HG03060 (cell line): Measurements from ENCODE around the gene ZC3H4.
"Not testable (repeated sequence)": the region's sequence is repeated elsewhere in the genome, so short reads cannot be mapped to it uniquely, and the experiment has no call there.

Source experiments
- ATAC-seq: cut with Tn5 transposase; IDR thresholded peaks from one replicate; pipeline ENCODE4 v1.9.1; 2021; ENCODE audit warnings: low read depth, moderate number of reproducible peaks; ENCODE audit not compliant: unreplicated experiment

Gene ZC3H4

DNA sequence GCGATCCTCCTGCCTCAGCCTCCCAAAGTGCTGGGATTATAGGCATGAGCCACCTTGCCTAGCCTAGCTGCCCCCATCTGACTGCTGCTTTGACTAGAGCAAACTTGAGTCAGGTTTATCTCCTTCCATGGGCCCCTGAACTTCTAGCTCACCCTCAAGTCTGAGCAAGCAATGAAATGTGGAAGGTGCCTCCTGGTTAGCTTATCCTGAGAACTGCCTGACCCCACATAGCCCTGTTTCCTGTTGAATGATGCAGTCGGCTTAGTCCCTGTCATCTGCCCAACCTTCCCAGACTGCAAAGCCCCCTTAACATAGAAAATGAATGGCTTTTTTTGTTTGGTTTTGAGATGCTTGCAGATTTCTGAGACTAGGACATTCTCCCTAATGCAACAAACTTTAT, 56.2 kb downstream of the ZC3H4 start:
- ATAC-seq = no peak

DNA sequence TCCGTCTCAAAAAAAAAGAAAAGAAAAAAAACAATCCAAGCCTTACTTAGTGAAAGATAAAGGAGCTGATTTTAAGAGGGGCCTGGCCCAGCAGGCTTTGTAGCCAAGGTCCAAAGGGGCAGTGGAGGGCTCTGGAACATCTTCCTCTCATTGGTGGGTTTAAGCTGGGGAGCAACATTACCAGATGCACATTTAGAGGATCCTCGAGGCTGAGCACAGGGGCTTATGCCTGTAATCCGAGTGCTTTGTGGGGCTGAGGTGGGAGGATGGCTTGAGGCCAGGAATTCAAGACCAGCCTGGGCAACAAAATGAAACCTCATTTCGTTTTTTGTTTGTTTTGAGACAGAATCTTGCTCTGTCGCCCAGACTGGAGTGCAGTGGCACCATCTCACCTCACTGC, 57.2 kb downstream of the ZC3H4 start:
- no peak for ATAC-seq

DNA sequence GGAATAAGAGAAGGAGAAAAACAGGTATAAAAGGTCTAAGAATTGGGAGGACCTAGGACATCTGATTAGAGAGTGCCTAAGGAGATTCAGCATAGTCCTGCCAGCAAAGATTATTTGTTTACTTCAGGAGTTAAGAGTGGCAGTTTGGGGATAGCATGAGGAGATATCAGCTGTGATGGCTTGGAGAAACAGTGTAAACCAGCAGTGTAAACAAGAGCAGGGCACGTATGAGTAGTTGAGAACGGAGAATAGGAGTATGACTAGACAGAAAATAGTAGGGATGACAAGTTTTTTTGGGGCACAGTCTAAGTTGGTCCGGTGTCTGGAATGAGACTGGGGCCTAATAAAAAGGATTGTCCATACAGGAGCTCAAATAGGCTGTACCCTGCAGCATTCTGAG, 63.0 kb downstream of the ZC3H4 start:
- not testable (repeated sequence) for ATAC-seq

DNA sequence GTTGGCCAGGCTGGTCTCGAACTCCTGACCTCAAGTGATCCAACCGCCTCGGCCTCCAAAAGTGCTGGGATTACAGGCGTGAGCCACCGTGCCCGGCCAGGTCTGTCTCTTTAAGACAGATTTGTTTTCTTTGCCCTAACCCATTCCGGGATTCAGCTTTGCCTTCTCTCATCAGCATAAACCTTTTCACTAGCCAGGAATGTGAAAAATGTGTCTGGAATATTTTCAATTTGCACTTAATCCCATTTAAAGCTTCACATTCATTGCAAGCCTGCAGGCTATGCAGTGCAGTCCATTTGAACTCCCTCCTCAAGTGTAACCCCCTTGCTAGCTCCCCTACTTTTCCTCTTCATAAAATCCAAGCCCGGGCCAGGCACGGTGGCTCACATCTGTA, 64.3 kb downstream of the ZC3H4 start:
- ATAC-seq = no peak

DNA sequence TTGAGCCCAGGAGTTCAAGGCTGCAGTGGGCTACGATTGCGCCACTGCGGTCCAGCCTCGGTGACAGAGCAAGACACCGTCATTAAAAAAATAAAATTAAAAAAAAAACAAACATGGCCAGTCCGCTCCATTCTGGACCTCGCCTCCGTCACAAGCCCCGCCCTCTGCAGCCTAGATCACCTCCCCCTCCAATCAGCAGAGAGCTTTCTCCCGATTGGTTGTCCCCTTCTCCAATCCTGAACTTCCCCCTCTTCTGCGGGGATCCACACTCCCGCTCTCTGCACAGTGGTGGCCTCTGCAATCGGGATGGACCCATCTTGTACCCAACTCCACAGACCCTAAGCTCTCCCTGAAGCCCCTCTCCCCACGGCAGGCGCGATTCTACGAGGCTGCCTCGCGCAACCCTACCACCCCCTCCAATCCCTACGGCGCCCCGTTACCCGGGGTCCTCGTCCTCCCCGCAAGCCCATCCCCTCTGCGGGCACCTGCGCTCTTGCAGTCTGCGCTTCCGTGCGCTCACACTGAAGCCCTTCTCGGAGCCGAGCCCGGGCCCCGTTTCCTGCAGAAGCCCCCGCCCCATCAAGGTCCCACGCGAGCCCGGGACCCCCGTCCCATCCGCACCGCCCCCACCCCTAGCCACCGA, 65.7 kb downstream of the ZC3H4 start:
- ATAC-seq = no peak

DNA sequence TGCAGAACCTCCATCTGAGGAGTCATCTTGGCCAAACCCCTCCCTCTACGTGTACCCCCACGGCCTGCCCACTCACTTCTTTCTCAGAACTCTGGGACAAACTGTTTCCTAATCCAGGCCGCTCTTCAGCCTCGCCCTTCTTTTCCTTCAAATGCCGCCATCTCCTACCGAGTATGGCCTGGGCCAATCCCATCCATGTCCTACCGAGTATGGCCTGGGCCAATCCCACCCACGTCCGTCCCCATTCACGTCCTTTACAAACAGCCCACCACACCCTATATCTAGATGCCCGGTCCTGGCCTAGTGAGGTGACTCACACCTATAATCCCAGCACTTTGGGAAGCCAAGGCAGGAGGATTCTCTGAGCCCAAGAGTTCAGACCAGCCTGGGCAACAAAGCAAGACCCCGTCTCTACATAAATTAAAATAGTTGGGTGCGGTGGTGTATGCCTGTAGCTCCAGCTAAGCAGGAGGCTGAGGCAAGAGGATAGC, 66.3 kb downstream of the ZC3H4 start:
- no peak for ATAC-seq

DNA sequence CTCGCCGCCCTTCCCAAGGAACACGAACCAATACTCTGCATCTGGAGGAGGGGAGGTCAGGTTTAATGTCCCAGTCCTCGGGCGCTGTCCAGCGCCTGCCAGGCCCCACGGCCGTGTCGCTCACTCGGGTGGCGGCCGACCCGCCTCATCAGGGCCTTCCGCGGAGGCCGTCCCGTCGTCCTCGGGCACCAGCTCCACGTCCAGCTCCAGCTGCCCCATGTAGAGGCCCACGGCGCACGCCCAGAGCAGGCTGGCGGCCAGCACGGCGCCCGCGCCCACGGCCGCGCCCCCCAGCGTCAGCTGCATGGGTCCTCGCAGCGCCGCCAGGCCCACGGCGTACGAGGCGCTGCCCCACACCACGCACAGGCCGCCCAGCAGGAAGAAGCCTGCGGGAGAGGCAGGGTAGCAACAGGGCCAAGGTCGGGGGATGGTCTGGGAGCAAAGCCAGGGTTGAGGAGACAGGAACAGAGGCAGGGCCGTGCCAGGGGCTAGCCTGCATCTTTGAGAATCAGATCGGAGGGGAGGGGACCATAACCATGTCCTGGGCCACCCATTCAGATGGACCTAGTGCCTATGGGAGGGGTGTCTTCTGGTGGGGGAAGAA, 67.6 kb downstream of the ZC3H4 start:
- ATAC-seq = no peak

DNA sequence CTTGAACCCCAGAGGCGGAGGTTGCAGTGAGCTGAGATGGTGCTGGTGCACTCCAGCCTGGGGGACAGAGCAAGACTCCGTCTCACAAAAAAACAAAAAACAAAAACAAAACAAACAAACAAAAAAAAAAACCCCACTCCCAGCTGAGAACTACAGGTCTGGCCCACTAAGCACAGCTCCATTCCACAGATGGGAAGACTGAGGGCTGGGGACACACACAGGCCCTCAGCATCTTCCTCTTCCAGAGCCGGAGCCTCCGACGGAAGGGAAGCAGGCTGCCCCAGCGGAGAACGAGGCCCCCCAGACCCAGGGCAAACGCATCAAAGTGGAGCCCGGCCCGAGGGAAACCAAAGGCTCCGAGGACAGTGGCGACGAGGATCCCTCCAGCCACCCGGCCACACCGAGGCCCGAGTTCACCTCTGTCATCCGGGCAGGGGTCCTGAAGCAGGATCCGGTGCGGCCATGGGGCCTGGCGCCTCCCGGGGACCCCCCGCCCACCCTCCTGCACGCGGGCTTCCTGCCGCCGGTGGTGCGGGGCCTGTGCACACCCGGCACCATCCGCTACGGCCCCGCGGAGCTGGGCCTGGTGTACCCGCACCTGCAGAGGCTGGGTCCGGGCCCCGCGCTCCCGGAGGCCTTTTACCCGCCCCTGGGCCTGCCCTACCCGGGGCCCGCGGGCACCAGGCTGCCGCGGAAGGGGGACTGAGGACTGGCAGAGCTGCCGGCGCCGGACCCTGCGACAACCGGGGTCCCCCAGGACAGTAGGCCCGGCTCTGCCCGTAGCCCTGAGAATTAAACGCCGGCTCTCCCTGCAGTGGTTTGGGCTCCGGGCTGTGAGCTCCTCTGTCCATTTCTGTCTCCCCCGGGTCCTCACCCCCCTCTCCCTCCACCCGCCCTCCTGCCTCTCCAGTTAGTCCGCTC, 68.4 kb downstream of the ZC3H4 start:
- ATAC-seq = no peak

DNA sequence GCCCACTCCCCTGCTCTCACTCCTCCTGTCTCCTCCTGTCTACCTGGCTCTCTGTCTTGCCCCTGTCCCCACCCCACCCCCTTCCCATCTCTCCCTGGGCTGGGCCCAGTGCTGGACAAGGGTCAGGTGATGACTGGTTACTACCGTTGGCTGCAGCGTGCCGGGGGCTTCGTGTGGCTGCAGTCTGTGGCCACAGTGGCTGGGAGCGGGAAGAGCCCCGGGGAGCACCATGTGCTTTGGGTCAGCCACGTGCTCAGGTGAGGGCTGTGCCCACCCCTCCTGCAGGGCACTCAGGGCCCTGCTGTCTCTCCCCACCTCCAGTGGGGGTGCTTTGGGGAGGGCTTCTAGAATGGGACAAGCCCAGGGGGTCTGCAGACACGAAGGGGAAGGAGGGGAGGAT, 72.7 kb downstream of the ZC3H4 start:
- ATAC-seq = no peak

DNA sequence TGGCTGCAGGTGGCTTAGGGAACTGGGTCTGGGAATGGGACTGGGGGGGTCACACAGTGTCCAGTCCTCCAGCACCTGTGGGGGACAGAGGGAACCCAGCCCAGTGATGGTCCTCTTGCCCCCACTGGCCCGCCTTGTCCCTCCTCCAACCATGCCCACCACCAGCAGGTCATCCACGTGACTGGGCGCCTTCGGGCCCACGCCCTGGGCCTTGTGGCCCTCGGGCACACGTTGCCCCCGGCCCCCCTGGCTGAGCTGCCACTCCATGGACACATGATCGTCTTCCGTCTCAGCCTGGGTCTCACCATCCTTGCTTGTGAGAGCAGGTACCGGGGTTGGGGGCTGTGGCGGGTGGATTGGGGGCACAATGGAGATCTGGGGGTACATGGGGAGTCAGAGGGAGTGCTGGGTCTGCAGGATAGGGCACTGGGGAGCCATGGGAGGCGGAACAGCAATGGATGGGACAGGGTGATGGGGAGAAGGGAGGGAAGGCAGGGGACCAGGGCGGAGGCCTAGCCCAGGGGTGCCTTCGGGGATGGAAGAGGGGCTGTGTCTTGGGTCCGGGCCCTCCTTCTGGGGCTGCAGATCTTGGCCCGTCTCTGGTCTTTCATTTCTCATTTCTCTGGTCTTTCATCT, 74.2 kb downstream of the ZC3H4 start:
- ATAC-seq = no peak

DNA sequence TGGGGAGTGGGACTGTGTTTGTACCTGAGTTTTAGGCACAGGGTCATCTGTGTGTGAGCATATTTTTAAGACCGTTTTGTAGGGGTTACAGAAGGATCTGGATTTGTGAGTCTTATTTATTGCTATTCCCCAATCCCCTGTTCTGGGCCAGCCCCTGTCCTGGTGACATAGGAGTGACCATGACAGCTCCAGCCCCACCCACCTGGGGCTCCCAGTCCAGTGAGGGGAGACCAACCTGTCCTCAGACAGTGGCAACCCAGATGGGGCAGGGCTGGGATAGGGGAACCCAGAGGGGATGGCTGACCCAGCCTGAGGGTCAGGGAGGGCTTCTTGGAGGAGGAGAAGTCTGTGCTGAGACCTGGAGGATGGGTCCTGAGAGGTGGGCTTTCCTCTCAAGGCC, 75.8 kb downstream of the ZC3H4 start:
- no peak for ATAC-seq

DNA sequence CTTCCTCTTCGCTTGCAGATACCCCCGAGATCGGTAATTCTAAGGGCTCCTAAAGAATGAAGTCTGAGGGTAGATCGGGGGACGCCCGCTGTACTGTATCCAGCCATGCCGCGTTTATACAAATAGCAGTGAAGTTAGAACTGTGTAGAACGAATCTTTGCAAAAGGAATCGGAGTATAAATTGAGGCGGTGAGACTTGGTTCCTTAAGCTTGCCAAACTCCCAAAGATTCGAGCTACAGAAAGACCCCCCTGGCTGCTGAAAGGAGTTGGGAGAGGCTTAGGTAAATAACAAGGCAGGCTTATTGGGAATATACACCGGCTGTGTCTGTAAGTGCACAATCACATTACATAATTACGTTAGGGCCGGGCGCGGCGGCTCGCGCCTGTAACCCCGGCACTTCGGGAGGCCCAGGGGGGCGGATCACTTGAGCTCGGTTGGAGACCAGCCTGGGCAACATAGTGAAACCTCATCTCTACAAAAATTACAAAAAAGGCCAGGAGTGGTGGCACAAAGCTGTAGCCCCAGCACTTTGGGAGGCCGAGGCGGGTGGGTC, 77.4 kb downstream of the ZC3H4 start:
- no peak for ATAC-seq

DNA sequence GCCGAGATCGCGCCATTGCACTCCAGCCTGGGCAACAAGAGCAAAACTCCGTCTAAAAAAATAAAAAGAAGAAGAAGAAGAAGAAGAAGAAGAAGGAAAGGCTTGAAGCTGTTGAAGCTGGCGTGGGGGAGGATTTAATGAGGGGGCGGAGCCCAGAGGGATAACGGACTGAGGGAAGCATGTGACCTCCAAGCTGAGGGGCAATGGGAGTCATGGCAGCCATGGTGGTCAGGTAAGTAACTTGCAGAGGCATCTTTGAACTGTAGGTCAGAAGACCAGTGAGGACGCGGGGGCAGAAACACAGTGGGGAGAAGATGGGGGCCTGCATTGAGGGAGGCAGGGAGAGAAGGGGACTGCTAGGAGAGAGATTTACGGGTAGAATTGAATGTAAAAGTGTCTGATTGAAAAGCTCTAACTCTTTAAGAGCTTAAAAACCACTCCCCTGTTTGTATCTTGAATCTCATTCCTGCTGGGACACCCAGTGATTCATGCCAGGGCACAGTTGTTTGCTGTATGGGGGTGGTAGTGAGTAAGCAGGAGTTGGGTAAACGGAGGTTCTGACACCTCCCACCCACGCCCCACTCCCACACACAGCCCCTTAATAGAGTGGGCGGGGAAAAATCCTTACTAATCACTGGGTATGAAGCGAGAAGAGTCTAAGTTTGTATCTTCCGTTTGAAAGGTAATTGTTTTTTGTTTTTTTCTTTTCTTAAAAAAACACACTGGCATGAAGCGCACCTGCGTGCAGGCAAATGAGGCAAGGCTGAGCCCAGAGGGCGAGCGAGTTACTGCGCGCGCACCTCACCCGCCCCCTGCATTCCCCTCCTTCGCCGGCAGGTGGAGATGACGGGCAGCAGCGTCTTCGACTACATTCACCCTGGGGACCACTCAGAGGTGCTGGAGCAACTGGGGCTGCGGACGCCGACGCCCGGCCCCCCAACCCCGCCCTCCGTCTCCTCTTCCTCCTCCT, 78.2 kb downstream of the ZC3H4 start:
- ATAC-seq = no peak

DNA sequence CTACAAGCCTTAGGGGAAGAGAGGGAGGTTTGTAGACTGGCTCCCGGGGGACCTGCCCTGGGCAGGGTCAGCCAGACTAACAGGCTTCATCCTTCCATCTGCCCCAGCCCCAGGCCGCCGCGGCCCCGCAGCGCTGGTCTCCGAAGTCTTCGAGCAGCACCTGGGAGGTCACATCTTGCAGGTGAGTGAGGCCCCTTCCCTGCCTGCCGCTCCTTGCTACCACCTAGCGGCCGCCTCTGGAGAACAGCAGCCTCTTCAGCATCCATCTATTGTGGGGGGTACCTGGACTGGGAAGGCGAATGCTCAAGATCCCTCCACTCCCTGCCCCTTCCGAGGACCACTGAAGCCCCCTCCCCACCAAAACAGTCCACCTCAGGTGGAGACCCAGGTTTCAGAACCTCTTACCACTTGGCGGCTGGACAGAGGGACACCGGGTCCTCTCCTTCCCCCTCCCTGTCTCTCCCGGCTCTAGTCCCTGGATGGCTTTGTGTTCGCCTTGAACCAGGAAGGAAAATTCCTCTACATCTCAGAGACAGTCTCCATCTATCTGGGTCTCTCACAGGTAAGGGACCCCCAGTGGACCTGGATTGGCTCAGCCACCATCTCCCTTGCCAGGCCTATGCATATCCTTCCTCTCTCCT, 81.3 kb downstream of the ZC3H4 start:
- no peak for ATAC-seq

DNA sequence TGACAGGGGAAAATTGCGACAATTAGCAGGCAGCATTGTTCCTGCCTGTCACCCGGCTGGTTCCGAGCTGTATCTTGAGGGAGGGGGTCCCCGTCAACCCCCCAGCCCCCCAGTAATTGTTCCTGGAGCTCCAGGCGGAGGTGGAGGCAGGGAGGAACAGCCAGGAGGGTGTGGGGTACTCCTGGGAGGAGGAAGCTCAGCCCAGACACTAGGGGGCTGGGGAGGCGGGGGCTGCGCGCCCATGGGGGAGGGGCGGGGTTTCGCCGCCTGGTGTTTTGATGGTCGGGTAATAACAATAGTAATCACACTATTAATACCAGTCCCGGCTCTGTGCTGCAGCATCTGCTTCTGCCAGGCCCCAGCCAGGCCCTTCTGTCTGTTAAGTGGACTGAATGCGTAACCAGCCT, 85.4 kb downstream of the ZC3H4 start:
- ATAC-seq = no peak

DNA sequence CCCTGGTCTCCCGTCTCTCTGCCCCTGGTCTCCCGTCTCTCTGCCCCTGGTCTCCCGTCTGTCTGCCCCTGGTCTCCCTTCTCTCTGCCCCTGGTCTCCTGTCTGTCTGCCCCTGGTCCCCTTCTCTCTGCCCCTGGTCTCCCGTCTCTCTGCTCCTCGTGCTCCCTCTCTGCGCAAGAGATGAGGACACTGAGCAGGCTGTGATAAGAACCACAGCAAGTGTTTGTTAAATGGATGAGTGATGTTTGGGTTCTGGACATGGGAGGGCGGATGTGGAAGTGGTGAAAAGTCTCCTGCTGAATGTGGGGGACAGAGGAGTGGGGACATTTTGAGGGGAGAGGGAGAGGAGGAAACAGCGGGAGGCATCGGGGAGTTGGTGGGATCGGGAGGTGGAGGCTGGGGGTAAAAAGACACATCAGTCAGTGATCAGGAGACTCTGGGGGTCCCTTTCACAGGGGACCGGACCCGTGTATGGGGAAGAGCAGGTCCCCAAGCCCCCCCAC, 85.9 kb downstream of the ZC3H4 start:
- no peak for ATAC-seq

DNA sequence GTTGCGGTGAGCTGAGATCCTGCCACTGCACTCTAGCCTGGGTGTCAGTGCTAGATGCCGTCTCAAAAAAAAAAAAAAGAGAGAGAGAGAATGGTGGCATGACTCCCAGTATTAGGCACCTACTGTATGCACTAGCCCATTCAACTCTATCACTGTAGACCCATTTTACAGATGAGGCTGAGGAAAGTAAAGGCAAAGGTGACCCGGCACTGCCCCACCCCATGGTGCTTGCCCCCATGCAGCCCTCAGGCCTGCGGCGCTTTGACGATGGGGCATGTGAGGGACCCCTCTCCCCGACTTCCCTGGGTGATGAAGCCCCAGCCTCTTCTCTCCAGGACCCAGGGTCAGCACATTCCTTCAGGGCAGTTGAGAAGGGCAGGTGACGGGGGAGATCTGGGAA, 86.7 kb downstream of the ZC3H4 start:
- ATAC-seq = no peak

DNA sequence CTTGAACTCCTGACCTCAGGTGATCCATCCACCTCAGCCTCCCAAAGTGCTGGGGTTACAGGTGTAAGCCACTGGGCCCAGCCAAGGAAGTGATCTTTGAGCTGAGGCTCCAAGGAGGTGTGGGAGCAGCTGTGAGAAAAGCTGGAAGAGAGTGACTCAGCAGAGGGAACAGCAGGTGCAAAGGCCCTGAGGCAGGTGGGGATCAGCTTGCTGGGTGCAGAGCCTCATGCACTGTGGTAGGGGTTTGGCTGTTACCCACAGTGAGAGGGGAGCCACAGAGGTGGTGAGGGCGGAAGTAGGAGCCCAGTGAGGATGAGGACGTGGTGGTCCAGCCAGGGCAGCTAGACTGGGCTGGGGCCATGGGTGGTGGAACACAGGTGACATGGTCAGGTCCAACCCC, 87.4 kb downstream of the ZC3H4 start:
- no peak for ATAC-seq

DNA sequence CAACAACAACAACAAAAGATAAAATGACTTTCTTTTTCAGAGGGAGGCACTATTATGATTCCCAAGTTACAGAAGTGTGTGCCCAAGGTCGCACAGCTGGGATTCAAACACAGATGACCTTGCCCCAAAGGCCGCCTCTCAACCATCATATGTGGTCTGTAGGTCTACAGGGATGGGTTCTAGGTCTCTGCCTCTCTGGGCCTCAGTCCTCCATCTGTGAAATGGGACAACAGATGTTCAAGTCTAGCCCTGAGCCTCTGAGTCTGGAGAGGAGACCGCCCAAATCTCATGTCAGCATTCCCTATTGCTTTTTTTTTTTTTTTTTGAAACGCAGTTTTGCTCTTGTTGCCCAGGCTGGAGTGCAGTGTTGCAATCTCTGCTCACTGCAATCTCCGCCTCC, 89.1 kb downstream of the ZC3H4 start:
- no peak for ATAC-seq
